Measurements from ENCODE around the gene RNASE7.

RNASE7 gene

GRCh38 chr14:21069388-21070082 is 27.4 kb downstream of the RNASE7 start:
- DNase-seq = no peak

- DNase-seq = peak; percentile 56
Measured at GRCh38 chr14:21070083-21070609, 28.0 kb downstream of the RNASE7 start, which contains the start of gene ARHGEF40. Gene ARHGEF40 (plus strand): TSS chr14:21070304. CDS start chr14:21070397, 93 bp downstream.

- DNase-seq = no peak
Measured at GRCh38 chr14:21070610-21071224, 28.6 kb downstream of the RNASE7 start.

GRCh38 chr14:21071225-21072030 is 29.3 kb downstream of the RNASE7 start:
- DNase-seq = peak; percentile 78

GRCh38 chr14:21072031-21072473 is 29.9 kb downstream of the RNASE7 start:
- no peak for DNase-seq

GRCh38 chr14:21072781-21073339 is 30.7 kb downstream of the RNASE7 start:
- DNase-seq = peak; percentile 50

- no peak for DNase-seq
Measured at GRCh38 chr14:21073921-21074320, 31.8 kb downstream of the RNASE7 start.

- no peak for DNase-seq
Measured at GRCh38 chr14:21074398-21075272, 32.5 kb downstream of the RNASE7 start.

- DNase-seq = no peak
Measured at GRCh38 chr14:21075719-21076437, 33.7 kb downstream of the RNASE7 start.

- DNase-seq = no peak
Measured at GRCh38 chr14:21077672-21078071, 35.5 kb downstream of the RNASE7 start.

- DNase-seq = no peak
Measured at GRCh38 chr14:21078287-21078686, 36.1 kb downstream of the RNASE7 start.

- DNase-seq = no peak
Measured at GRCh38 chr14:21078726-21079125, 36.6 kb downstream of the RNASE7 start.

- DNase-seq = no peak
Measured at GRCh38 chr14:21081521-21082142, 39.5 kb downstream of the RNASE7 start.

GRCh38 chr14:21083565-21084325 is 41.6 kb downstream of the RNASE7 start:
- no peak for DNase-seq

GRCh38 chr14:21084396-21084795 is 42.2 kb downstream of the RNASE7 start:
- no peak for DNase-seq

- no peak for DNase-seq
Measured at GRCh38 chr14:21084998-21085853, 43.1 kb downstream of the RNASE7 start.

- DNase-seq = no peak
Measured at GRCh38 chr14:21086908-21087293, 44.7 kb downstream of the RNASE7 start.

- no peak for DNase-seq
Measured at GRCh38 chr14:21087294-21088091, 45.3 kb downstream of the RNASE7 start.
